ENCODE data around the gene TMC3.

The TMC3 gene

DNA sequence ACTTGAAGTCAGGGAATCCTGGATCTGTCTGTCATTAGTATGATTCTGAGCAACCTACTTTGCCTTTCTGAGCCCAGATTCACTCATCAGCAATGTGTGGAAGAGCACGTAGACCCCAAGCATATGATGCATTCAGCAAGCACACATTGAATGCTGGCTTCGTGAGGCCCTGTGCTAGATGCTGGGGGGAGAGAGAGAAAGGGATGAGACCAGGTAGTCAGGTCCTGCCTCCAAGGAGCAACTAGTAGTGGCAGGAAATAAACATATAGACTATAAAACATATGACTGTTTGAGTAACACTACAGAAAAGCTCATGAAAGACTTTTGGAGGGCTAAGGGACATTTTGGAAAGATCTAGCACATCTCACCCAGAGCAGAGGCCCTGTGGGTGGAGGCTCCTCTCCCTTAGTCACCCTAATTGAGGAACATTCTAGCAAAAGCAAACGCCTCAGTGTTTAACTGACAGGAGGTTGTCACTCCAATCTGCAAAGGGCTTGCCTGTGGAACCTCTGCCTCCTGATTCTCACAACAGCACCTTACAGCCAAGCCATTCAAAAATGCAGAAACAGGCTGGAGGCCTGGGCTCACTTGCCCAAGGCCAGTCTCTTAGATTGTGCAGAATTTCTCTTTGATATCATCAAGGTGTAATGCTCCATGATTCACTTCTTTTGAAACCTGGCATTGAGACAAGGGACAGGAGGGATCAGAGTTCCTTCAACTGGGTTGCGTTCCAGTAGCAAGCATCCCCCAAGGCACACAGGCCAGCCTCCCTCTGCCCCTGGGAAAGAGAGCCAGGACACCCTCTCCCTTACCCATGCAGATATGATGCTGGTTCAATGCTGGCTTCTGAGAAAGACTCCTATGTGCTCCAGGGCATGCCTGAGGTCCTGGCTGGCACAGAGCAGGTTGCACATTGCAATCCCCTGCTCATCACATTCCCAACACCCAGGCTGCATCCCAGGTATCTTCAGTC, 76.1 kb downstream of the TMC3 start:
- peaks cover 38% of the 10 kb centered on the region; the same call in 1 of the 2 replicates for H3K36me3 ChIP-seq (ENCODE audit: insufficient read depth, low read length)
- H3K79me2 ChIP-seq (ENCODE audit: insufficient read depth, low read length): peaks cover 15% of the 10 kb centered on the region
- H3K9me2 ChIP-seq (ENCODE audit: low read depth, low read length): no peaks in the 10 kb centered on the region
- H4K20me1 ChIP-seq (ENCODE audit: insufficient read depth, low read length): no peaks in the 10 kb centered on the region
- no peaks in the 10 kb centered on the region for H3K9me3 ChIP-seq (ENCODE audit: low read length)
- H3F3A ChIP-seq (ENCODE audit: insufficient read depth, low read length): no peaks in the 10 kb centered on the region
- peak overlapping the region; percentile 77 for H3K9ac ChIP-seq (ENCODE audit: low read length)
- peak overlapping the region; percentile 96 for H3K27ac ChIP-seq (ENCODE audit: low read depth, low read length, poor library complexity, severe bottlenecking)
- TF ChIP-seq EZH2 (IDR thresholded peaks at IDR 0.05; ENCODE audit: borderline replicate concordance, low read length): no peak
- TF ChIP-seq, protein P1, sequence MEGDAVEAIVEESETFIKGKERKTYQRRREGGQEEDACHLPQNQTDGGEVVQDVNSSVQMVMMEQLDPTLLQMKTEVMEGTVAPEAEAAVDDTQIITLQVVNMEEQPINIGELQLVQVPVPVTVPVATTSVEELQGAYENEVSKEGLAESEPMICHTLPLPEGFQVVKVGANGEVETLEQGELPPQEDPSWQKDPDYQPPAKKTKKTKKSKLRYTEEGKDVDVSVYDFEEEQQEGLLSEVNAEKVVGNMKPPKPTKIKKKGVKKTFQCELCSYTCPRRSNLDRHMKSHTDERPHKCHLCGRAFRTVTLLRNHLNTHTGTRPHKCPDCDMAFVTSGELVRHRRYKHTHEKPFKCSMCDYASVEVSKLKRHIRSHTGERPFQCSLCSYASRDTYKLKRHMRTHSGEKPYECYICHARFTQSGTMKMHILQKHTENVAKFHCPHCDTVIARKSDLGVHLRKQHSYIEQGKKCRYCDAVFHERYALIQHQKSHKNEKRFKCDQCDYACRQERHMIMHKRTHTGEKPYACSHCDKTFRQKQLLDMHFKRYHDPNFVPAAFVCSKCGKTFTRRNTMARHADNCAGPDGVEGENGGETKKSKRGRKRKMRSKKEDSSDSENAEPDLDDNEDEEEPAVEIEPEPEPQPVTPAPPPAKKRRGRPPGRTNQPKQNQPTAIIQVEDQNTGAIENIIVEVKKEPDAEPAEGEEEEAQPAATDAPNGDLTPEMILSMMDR (IDR thresholded peaks at IDR 0.05; ENCODE audit: low read length): no peak
- H3K4me2 ChIP-seq (ENCODE audit: low read length): peak overlapping the region; percentile 89
- H3K4me3 ChIP-seq (ENCODE audit: low read depth, low read length, poor library complexity, severe bottlenecking): peak overlapping the region; percentile 68
- H3K4me1 ChIP-seq (ENCODE audit: insufficient read depth, low read length, severe bottlenecking): peaks cover 99% of the 10 kb centered on the region
- H3K27me3 ChIP-seq (ENCODE audit: insufficient read depth, low read length): no peaks in the 10 kb centered on the region
- H2AFZ ChIP-seq (ENCODE audit: low read length): no peak overlapping the region

DNA sequence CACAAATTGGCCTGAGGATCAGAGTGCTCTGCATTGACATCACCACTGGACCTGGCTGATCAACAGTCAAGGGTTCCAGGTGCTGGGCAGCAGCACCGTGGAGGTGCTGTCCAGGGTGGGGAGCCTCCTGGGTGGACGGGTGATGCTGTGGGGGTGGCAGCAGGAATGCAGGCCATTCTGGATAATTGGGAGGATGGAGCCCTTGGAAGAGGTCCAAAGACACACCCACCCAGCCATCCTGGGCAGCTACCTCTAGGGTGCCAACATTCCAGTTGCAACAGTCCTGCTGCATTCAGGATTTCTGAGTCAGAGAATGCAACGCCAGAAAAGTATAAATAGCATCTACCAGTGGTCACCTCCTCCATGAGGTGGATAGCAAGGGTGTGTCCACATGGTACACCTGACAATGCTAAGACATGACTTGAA, 76.9 kb downstream of the TMC3 start:
- no peaks in the 10 kb centered on the region for H4K20me1 ChIP-seq (ENCODE audit: insufficient read depth, low read length)
- no peaks in the 10 kb centered on the region for H3F3A ChIP-seq (ENCODE audit: insufficient read depth, low read length)
- peak overlapping the region; percentile 77 for H3K9ac ChIP-seq (ENCODE audit: low read length)
- TF ChIP-seq EZH2 (IDR thresholded peaks at IDR 0.05; ENCODE audit: borderline replicate concordance, low read length): no peak
- TF ChIP-seq, protein P1 (IDR thresholded peaks at IDR 0.05; ENCODE audit: low read length): no peak
- H3K79me2 ChIP-seq (ENCODE audit: insufficient read depth, low read length): peaks cover 15% of the 10 kb centered on the region
- H3K36me3 ChIP-seq (ENCODE audit: insufficient read depth, low read length): peaks cover 31% of the 10 kb centered on the region; the same call in 1 of the 2 replicates
- H3K9me3 ChIP-seq (ENCODE audit: low read length): no peaks in the 10 kb centered on the region
- peak overlapping the region; percentile 68 for H3K4me3 ChIP-seq (ENCODE audit: low read depth, low read length, poor library complexity, severe bottlenecking)
- H2AFZ ChIP-seq (ENCODE audit: low read length): no peak overlapping the region
- H3K4me2 ChIP-seq (ENCODE audit: low read length): peak overlapping the region; percentile 89
- peaks cover 99% of the 10 kb centered on the region for H3K4me1 ChIP-seq (ENCODE audit: insufficient read depth, low read length, severe bottlenecking)
- peak overlapping the region; percentile 96 for H3K27ac ChIP-seq (ENCODE audit: low read depth, low read length, poor library complexity, severe bottlenecking)
- no peaks in the 10 kb centered on the region for H3K9me2 ChIP-seq (ENCODE audit: low read depth, low read length)
- no peaks in the 10 kb centered on the region for H3K27me3 ChIP-seq (ENCODE audit: insufficient read depth, low read length)

DNA sequence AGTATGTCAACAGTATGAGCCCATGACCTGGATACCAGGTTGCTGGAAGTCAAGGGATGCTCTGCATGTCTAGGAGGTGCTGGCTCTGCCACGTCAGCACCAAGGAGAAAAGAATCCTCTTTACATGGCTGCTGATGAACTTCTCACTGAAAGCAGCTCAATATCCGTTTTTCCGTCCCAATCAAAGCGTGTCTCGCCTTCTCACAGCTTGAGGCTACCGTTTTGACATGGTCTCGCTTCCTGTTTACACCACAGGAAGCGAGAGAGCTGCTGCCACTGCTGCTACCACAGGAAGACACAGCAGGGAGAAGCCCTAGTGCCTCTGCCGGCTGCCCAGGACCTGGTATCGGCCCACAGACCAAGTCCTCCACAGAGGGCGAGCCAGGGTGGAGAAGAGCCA, 77.3 kb downstream of the TMC3 start:
- peak overlapping the region; percentile 77 for H3K9ac ChIP-seq (ENCODE audit: low read length)
- no peaks in the 10 kb centered on the region for H3F3A ChIP-seq (ENCODE audit: insufficient read depth, low read length)

More for the DNA sequence above, 77.3 kb downstream of the TMC3 start:
- Histone ChIP-seq H3K27ac (ENCODE audit: low read depth, low read length, poor library complexity, severe bottlenecking) (peak overlapping the region; percentile 96), H3K9me3 (ENCODE audit: low read length) (no peaks in the 10 kb centered on the region), H3K9me2 (ENCODE audit: low read depth, low read length) (no peaks in the 10 kb centered on the region), H3K36me3 (ENCODE audit: insufficient read depth, low read length) (peaks cover 26% of the 10 kb centered on the region; the same call in 1 of the 2 replicates), H3K27me3 (ENCODE audit: insufficient read depth, low read length) (no peaks in the 10 kb centered on the region), H4K20me1 (ENCODE audit: insufficient read depth, low read length) (no peaks in the 10 kb centered on the region), H3K4me3 (ENCODE audit: low read depth, low read length, poor library complexity, severe bottlenecking) (peak overlapping the region; percentile 68), H3K4me2 (ENCODE audit: low read length) (peak overlapping the region; percentile 89), H2AFZ (ENCODE audit: low read length) (no peak overlapping the region), H3K79me2 (ENCODE audit: insufficient read depth, low read length) (peaks cover 15% of the 10 kb centered on the region), H3K4me1 (ENCODE audit: insufficient read depth, low read length, severe bottlenecking) (peaks cover 99% of the 10 kb centered on the region)
- TF ChIP-seq, protein P1 (IDR thresholded peaks at IDR 0.05; ENCODE audit: low read length): no peak
- no peak for TF ChIP-seq EZH2 (IDR thresholded peaks at IDR 0.05; ENCODE audit: borderline replicate concordance, low read length)
